D341Med (cell line): Measurements from ENCODE around the gene SEMA6B.
"Not testable (repeated sequence)": the region's sequence is repeated elsewhere in the genome, so short reads cannot be mapped to it uniquely, and the experiment has no call there.

Source experiments
- DNase-seq: peaks from one replicate; pipeline ENCODE4 v3.0.0; 2012; ENCODE audit warnings: low spot score

The SEMA6B gene

DNA sequence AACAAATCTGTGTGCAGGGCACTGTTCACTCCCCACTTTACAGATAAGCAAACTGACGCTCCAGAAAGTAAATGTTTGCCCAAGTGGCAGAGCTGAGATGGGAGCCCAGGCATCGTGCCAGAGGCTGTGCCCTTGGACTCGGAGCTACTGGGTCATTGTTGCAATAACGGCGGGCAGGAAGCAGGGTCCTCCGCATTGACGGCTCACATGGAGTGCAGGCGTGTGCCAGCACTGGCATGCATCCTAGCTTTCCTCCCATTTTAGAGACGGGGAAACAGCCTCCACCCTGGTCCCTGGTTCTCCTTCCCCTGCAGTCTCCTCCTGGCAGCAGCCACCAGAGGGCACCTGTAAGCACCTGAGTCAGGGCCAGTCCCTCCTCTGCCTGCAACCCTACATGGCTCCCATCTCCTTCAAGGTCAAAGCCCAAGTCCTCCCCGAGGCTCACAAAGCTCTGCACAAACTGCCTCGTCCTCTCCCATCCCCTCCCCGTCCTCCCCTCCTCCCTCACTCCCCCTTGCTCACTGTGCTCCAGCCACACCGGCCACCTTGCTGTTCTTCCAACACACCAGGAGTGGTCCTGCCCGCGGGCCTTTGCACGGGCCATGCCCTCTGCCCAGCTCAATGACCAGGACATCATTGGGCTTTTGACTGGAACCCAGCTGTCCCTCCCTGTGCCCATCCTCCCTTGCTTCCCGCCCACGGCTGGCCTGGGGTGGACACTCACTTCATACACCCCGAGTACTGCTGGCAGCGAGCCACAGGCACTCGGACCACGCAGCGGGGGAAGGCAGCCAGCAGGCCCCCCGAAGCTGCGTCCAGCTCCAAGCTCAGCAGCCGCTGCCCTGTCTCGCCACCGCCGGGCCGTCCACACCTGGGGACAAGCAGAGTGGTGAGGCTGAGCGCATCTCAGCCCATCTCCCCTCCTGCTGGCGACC lies 11.9 kb downstream of the SEMA6B start:
- DNase-seq, result peak; percentile 46

DNA sequence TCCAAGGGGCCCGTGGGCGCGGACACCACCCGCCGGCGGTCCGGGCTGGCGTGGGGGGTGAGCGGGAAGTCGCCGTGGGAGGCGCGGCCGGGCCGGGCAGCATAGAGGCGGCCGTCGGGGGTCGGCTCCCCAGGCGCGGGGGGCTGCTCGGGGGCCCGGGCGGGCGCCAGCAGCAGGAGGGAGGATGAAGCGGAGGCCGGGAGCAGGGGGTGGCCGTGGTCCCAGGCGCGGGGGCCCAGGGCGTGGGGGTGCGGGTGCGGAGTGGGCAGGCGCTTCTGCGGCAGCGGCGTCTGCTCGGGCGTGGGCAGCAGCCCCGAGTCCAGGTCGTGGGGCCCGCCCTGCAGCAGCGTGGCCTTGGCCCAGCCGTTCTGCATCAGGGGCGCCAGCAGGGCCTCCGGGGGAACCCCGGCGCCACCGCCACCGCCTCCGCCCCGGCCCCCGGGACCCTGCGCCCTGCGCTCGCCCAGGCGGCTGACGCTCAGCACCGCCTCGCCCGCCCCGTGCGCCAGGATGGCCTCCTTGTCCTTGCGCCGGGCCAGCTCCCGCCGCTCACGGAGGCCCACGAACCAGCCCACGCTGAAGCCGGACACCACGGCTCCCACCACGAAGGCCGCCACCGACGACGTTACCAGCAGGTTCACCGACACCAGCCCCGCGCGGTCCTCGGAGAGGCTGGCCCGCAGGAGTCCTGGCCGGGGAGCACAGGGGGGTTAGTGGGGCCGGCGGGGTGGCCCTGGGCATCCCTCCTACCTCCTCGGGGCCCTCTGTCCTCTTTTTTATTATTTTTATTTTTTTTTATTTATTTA lies 15.4 kb downstream of the SEMA6B start:
- peak; percentile 41 for DNase-seq

- DNase-seq, result no peak
Measured at GRCh38 chr19:4542896-4543841, 16.3 kb downstream of the SEMA6B start.

- not testable (repeated sequence) for DNase-seq
Measured at GRCh38 chr19:4541806-4542145, 17.7 kb downstream of the SEMA6B start.

- DNase-seq, result no peak
Measured at GRCh38 chr19:4541114-4541805, 18.2 kb downstream of the SEMA6B start.

- no peak for DNase-seq
Measured at GRCh38 chr19:4539693-4540581, 19.5 kb downstream of the SEMA6B start, which contains the start of gene LRG1. Gene LRG1 (minus strand): TSS chr19:4540036. CDS start chr19:4540013, 23 bp downstream.

GRCh38 chr19:4539169-4539692 lies 20.3 kb downstream of the SEMA6B start:
- DNase-seq, result no peak

GRCh38 chr19:4538601-4538954 lies 20.9 kb downstream of the SEMA6B start:
- DNase-seq, result no peak

DNA sequence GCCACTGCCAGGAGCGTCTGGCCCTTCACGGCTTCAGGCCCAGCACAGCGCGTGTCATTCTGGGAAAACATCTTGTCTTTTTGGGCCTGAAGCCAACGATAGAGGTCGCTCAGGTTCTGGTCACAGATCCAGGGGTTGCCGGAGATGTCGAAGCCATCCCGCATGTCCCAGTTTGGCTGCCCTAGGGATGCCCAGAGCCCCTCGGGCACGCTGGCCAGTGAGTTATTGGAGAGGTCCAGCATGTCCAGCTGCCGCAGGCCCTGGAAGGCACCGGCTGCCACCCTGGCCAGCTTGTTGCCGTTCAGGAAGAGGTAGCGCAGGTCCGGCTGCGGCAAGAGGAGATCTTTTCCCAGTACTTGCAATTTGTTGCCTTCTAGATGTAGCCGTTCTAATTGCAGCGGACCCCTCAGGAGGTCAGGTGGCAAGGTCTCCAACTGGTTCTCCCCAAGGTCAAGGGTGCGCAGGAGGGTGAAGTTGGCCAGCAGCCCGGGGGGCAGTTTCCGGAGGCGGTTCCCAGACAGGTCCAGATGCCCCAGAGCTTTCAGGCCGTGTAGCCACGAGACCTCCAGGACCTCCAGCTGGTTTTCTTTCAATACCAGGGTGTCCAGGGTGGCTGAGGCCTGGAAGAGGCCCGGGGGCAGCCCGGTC lies 21.4 kb downstream of the SEMA6B start:
- no peak for DNase-seq

DNA sequence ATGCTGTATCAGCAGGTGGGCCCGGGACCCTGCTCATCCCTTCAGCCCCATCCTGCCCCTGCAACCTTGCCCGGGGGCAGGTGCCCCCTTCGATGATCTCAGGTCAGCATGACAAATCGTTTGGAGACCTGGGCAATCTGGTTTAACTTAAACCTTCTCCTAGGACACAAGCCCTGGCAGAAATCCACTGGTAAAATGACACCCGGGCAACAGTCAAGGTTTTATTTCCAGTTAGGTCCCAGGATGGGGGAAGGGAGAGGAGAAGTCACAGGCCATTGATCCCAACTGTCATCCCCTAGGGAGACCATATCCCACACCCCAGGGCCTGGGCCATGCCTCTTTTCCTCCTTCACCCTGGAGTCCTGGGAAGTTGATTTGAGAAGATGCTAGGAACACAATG lies 22.7 kb downstream of the SEMA6B start:
- no peak for DNase-seq

GRCh38 chr19:4534836-4535658 lies 24.4 kb downstream of the SEMA6B start, which contains the start of gene PLIN5:
Gene PLIN5 (minus strand): TSS chr19:4535224. CDS start chr19:4534074, 1,150 bp downstream.
- DNase-seq, result peak; percentile 95

- DNase-seq, result no peak
Measured at GRCh38 chr19:4533835-4534424, 25.6 kb downstream of the SEMA6B start.

GRCh38 chr19:4533334-4533733 lies 26.1 kb downstream of the SEMA6B start:
- DNase-seq, result no peak

DNA sequence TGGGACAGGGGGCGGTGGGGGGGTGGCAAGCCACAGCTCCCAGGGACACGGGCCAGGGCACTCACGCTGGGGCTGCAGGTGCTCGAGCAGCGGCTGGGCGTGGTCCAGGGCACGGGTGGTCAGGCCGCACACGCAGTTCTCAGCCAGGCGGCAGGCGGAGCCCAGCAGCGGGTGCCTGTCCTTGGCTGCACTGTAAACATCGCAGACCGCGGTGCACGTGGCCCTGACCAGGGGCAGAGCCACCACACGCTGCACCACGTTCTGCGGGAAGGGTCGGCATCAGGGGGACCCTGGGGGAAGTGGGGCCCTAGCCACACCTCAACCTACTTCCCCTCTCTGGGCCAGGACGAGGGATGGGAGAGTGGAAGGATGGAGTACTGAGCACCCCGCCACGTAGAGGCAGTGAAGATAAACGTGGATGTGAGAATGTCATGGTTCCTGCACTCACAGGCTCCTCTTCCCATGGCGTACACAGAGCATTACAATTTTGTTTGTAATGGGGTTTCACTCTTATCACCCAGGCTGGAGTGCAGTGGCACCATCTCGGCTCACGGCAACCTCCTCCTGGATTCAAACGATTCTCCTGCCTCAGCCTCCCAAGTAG lies 27.8 kb downstream of the SEMA6B start:
- DNase-seq, result no peak

DNA sequence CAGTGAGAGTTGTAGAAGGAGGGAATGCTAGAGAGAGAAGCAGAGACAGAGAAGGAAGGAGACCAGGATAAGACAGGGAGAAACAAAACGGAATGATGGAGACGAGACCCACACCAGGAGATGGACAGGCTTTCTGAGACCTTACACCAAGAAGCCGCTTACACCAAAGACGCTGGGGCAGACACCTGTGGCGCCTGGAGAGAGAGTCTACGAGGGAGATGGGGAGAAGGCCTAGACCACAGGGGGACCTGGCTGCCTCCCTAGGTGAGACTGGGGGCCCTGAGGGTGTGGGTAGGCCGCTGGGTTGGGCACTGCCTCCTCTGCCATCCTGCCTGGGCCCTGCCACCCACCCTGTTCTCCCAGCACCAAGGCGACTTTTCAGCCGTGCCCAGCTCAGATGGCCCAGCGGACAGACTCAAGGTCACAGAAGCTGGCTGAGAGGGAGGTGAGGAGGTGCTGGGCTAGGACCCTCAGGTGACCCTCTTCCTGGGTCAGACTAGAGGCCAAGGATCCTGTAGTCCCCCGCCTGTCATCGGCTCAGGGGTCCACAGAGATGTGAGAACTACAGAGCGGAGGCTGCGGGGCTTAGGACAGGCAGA lies 29.5 kb downstream of the SEMA6B start:
- DNase-seq, result no peak

- DNase-seq, result no peak
Measured at GRCh38 chr19:4528843-4529242, 30.6 kb downstream of the SEMA6B start.

DNA sequence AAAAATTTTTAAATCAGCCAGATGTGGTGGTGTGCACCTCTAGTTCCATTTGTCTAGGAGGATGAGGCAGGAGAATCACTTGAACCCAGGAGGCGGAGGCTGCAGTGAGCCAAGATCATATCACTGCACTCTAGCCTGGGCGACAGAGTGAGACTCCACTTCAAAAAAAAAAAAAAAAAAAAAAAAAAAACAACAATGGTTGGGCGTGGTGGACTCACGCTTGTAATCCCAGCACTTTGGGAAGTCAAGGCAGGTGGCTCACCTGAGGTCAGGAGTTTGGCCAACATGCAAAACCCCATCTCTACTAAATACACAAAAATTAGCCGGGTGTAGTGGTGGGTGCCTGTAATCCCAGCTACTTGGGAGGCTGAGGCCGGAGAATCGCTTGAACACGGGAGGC lies 32.1 kb downstream of the SEMA6B start:
- DNase-seq, result not testable (repeated sequence)
